ENCODE measurements around the gene CPE. TPM values are rescaled to one million over a fixed set of nuclear protein-coding genes. Genes with fewer than 3 reads are reported as not detected.

Gene CPE
- polyA plus RNA-seq, 1 of the 3 experiments (the other 2 are of a cell fraction), result 18.2 TPM

DNA sequence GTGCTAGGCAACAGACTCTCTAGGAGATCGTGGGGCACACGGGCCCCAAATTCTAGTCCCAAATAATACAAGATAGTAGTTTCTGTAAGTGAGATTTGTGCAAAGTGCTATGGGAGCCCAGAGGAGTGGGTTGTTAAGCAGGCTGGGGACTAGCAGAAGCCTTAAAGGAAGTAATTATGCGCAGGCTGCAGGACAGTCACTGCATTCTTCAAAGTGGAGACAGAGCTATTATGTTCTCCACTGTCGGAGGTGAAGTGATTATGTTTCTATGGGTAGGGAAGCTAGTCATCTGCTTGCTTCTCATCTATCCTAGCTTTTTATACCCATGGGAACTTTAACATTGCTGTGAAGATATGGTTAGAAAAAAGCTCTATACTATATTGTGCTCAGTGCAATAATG is 154.2 kb downstream of the CPE start:
- H4K20me1 ChIP-seq (ENCODE audit: insufficient read depth), result no peaks in the 10 kb centered on the region
- H3K36me3 ChIP-seq (replicated peaks in 1 of 2; ENCODE audit: control insufficient read depth in 1 of 2, insufficient read depth in 2 of 2, low read length in 1 of 2), result no peaks in the 10 kb centered on the region
- H3K4me1 ChIP-seq (ENCODE audit: control insufficient read depth in 1 of 2, insufficient read depth in 2 of 2, low read depth in 1 of 2, low read length in 1 of 2), result no peaks in the 10 kb centered on the region
- ChIA-PET CTCF (interaction anchor here (1.2 to 3.1 kb wide), 3 partner anchors 9 to 559 kb away, joined by 3 to 14 read pairs (median 6); no protein-coding TSS in a partner anchor), POLR2A (no interaction called here)
- H3K9ac ChIP-seq, result no peak overlapping the region
- H3K4me3 ChIP-seq (ENCODE audit: low read depth in 2 of 2, low read length in 1 of 2), result no peak overlapping the region
- DNase-seq, result no peak
- WGBS (ENCODE audit: low lambda C conversion rate), result 36% methylated on average over 4 of the region's 4 CpGs
- TF ChIP-seq NFIC (IDR thresholded peaks at IDR 0.05; ENCODE audit: borderline replicate concordance) (no peak), MXI1 (IDR thresholded peaks at IDR 0.05; ENCODE audit: low read depth, low read length) (no peak), RFX5 (IDR thresholded peaks at IDR 0.05; ENCODE audit: low read length) (no peak), YY1 (IDR thresholded peaks at IDR 0.05; ENCODE audit: low read depth) (no peak), GABPA (IDR thresholded peaks at IDR 0.05; ENCODE audit: low read depth) (no peak), FOXM1 (IDR thresholded peaks at IDR 0.05; ENCODE audit: low read depth) (no peak), CHD2 (IDR thresholded peaks at IDR 0.05; ENCODE audit: low read length, partially characterized antibody) (no peak), RXRA (IDR thresholded peaks at IDR 0.05; ENCODE audit: borderline replicate concordance, low read depth) (no peak)
- TF ChIP-seq, protein P1, sequence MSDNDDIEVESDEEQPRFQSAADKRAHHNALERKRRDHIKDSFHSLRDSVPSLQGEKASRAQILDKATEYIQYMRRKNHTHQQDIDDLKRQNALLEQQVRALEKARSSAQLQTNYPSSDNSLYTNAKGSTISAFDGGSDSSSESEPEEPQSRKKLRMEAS (IDR thresholded peaks at IDR 0.05; ENCODE audit: low read depth), result no peak
- TF ChIP-seq, protein P2, sequence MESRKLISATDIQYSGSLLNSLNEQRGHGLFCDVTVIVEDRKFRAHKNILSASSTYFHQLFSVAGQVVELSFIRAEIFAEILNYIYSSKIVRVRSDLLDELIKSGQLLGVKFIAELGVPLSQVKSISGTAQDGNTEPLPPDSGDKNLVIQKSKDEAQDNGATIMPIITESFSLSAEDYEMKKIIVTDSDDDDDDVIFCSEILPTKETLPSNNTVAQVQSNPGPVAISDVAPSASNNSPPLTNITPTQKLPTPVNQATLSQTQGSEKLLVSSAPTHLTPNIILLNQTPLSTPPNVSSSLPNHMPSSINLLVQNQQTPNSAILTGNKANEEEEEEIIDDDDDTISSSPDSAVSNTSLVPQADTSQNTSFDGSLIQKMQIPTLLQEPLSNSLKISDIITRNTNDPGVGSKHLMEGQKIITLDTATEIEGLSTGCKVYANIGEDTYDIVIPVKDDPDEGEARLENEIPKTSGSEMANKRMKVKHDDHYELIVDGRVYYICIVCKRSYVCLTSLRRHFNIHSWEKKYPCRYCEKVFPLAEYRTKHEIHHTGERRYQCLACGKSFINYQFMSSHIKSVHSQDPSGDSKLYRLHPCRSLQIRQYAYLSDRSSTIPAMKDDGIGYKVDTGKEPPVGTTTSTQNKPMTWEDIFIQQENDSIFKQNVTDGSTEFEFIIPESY (IDR thresholded peaks at IDR 0.05; ENCODE audit: borderline replicate concordance, low read depth), result no peak
- no peaks in the 10 kb centered on the region for H3K79me2 ChIP-seq (ENCODE audit: insufficient read depth)
- no peaks in the 10 kb centered on the region for H3F3A ChIP-seq (replicated peaks; ENCODE audit: insufficient read depth)
- no peak overlapping the region for H3K4me2 ChIP-seq
- no peaks in the 10 kb centered on the region for H3K9me3 ChIP-seq
- no peaks in the 10 kb centered on the region for H3K9me2 ChIP-seq
- no peak overlapping the region for H2AFZ ChIP-seq (ENCODE audit: low read depth)
- no peaks in the 10 kb centered on the region for H3K27me3 ChIP-seq (ENCODE audit: insufficient read depth)
- H3K27ac ChIP-seq (ENCODE audit: low read depth in 2 of 2, low read length in 1 of 2), result no peak overlapping the region

DNA sequence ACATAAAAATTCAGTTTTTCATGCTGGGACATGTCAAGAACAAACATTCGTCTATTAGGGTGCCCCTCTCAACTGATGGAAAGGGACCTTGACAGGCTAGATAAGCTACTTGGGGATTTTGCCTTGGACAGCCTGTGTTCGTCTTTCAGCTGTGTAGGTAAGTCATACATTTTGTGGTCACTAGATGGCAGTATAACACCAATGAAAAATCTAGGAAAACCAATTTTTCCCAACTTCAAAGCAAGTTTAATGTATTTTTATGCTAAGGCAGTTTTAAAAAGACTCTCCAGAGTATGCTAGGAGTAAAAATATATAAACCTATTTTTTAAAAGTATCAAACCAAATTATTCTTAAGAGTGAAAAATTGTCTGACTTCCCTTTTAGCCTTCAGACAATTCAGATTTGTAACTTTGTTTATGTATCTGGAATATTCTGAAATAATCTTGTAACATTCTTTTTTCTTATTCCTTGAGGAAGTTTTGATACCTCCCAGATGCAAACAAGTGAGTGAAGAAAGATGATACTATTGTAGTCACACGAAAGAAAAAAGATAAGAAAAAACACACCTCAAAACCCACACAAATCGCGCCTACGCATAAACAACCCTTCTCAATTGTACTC is 158.3 kb downstream of the CPE start:
- no peaks in the 10 kb centered on the region for H3F3A ChIP-seq (replicated peaks; ENCODE audit: insufficient read depth)
- H3K4me2 ChIP-seq, result no peak overlapping the region
- H3K27me3 ChIP-seq (ENCODE audit: insufficient read depth), result no peaks in the 10 kb centered on the region
- ChIA-PET CTCF (interaction anchor here (0.7 to 1.7 kb wide), 7 partner anchors 10 to 608 kb away, joined by 3 to 7 read pairs (median 3); no protein-coding TSS in a partner anchor), POLR2A (no interaction called here)
- no peak overlapping the region for H2AFZ ChIP-seq (ENCODE audit: low read depth)
- peak; percentile 32 for DNase-seq
- 54% methylated on average over 6 of the region's 6 CpGs for whole genome bisulfite sequencing (ENCODE audit: low lambda C conversion rate)
- H3K36me3 ChIP-seq (replicated peaks in 1 of 2; ENCODE audit: control insufficient read depth in 1 of 2, insufficient read depth in 2 of 2, low read length in 1 of 2), result no peaks in the 10 kb centered on the region
- no peak overlapping the region; a peak in 1 of 4 replicates for H3K4me3 ChIP-seq (ENCODE audit: low read depth in 2 of 2, low read length in 1 of 2)
- H3K79me2 ChIP-seq (ENCODE audit: insufficient read depth), result no peaks in the 10 kb centered on the region
- no peak overlapping the region for H3K9ac ChIP-seq
- H3K9me3 ChIP-seq, result no peaks in the 10 kb centered on the region
- H3K4me1 ChIP-seq (ENCODE audit: control insufficient read depth in 1 of 2, insufficient read depth in 2 of 2, low read depth in 1 of 2, low read length in 1 of 2), result no peaks in the 10 kb centered on the region
- TF ChIP-seq, protein P3, sequence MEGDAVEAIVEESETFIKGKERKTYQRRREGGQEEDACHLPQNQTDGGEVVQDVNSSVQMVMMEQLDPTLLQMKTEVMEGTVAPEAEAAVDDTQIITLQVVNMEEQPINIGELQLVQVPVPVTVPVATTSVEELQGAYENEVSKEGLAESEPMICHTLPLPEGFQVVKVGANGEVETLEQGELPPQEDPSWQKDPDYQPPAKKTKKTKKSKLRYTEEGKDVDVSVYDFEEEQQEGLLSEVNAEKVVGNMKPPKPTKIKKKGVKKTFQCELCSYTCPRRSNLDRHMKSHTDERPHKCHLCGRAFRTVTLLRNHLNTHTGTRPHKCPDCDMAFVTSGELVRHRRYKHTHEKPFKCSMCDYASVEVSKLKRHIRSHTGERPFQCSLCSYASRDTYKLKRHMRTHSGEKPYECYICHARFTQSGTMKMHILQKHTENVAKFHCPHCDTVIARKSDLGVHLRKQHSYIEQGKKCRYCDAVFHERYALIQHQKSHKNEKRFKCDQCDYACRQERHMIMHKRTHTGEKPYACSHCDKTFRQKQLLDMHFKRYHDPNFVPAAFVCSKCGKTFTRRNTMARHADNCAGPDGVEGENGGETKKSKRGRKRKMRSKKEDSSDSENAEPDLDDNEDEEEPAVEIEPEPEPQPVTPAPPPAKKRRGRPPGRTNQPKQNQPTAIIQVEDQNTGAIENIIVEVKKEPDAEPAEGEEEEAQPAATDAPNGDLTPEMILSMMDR (IDR thresholded peaks at IDR 0.05), result peak; percentile 74
- TF ChIP-seq RAD21 (IDR thresholded peaks at IDR 0.05; ENCODE audit: low read length) (peak; percentile 81), SMC3 (IDR thresholded peaks at IDR 0.05; ENCODE audit: low read depth, low read length) (peak; percentile 67), FOXJ3 (CRISPR knock-in tag; IDR thresholded peaks at IDR 0.05) (no peak)
- TF ChIP-seq, protein P2 (IDR thresholded peaks at IDR 0.05; ENCODE audit: borderline replicate concordance, low read depth), result no peak
- H4K20me1 ChIP-seq (ENCODE audit: insufficient read depth), result no peaks in the 10 kb centered on the region
- no peak overlapping the region for H3K27ac ChIP-seq (ENCODE audit: low read depth in 2 of 2, low read length in 1 of 2)
- H3K9me2 ChIP-seq, result no peaks in the 10 kb centered on the region
